OCI-LY7 (cell line): ENCODE measurements around the gene MAP2K1.
"Not testable (repeated sequence)": the region's sequence is repeated elsewhere in the genome, so short reads cannot be mapped to it uniquely, and the experiment has no call there.

ENCODE experiments used
- EZH2phosphoT487 ChIP-seq: fragments of 200-600 bp; sonication (generic); IDR thresholded peaks from 2 replicates; pipeline ENCODE4 v1.6.1; 2018; ENCODE audit warnings: low read depth, borderline replicate concordance, mild to moderate bottlenecking, mixed run types, antibody characterized with exemption, low read length, moderate library complexity, mixed read lengths
- TF ChIP-seq, protein P1 (sequence below): fragments of 200-600 bp; sonication (generic); conservative IDR thresholded peaks from 2 replicates; pipeline ENCODE4 v1.5.1; 2014; ENCODE audit warnings: mild to moderate bottlenecking, antibody characterized with exemption, low read length, moderate library complexity, mixed read lengths

DNA sequence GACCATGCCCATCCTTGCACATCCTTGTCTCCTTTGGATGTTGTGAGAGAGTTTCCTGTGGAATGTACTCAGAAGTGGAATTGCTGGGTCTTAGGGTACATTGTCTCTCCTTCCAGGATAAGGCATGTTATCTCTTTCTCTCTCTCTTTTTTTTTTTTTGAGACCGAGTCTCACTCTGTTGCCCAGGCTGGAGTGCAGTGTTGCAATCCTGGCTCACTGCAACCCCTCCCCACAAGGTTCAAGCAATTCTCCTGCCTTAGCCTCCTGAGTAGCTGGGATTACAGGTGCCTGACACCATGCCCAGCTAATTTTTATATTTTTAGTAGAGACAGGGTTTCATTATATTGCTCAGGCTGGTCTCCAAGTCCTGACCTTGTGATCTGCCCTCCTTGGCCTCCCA is 6.3 kb downstream of the MAP2K1 start:
- TF ChIP-seq, protein P1, sequence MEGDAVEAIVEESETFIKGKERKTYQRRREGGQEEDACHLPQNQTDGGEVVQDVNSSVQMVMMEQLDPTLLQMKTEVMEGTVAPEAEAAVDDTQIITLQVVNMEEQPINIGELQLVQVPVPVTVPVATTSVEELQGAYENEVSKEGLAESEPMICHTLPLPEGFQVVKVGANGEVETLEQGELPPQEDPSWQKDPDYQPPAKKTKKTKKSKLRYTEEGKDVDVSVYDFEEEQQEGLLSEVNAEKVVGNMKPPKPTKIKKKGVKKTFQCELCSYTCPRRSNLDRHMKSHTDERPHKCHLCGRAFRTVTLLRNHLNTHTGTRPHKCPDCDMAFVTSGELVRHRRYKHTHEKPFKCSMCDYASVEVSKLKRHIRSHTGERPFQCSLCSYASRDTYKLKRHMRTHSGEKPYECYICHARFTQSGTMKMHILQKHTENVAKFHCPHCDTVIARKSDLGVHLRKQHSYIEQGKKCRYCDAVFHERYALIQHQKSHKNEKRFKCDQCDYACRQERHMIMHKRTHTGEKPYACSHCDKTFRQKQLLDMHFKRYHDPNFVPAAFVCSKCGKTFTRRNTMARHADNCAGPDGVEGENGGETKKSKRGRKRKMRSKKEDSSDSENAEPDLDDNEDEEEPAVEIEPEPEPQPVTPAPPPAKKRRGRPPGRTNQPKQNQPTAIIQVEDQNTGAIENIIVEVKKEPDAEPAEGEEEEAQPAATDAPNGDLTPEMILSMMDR, result not testable (repeated sequence)
- TF ChIP-seq EZH2phosphoT487, result not testable (repeated sequence)
